HG03442 (cell line): ENCODE results near the gene PSMA5.
"Not testable (repeated sequence)": the region's sequence is repeated elsewhere in the genome, so short reads cannot be mapped to it uniquely, and the experiment has no call there.

Experiments
- ATAC-seq: cut with Tn5 transposase; IDR thresholded peaks from one replicate; pipeline ENCODE4 v1.9.1; 2021; ENCODE audit warnings: mild to moderate bottlenecking, moderate library complexity; ENCODE audit not compliant: unreplicated experiment

Gene PSMA5

DNA sequence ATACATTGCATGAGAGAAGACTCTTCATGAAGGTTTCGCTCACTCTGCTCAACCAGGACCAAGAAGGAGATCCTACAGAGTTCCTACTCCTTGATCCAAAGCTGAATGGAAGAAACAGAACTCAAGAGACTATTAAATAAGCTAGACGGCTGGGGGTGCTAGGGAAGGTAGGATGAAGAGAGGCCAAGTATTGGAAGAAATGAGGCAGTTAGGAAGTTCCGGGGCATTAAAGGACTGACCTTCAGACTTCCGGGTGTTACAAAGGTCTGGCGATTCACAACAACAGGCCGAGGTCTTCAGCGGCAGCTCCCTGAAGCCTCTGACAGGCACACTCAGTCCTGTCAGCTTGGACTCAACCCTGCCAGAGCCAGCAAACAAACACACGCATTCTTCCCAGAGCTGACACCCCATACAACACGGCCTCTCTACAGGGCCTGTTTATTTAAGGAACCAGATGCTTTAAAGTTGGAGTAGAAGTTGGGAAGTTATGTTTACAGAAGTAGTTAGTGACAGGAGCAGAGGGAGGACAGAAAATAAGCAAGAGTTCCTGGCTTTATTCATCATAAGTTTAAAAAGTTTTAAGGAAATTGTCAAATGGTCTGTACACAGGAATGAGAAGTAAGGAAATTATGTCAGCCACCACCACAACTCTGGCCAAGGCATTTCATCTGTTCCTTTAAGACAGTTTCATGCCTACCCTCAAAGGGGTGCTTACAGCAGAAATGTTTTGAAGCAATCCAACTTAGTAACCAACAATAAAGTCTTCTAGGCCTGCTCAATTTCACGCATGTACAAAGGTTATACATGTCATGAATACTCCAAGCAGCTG lies 33.2 kb downstream of the PSMA5 start:
- ATAC-seq = no peak

DNA sequence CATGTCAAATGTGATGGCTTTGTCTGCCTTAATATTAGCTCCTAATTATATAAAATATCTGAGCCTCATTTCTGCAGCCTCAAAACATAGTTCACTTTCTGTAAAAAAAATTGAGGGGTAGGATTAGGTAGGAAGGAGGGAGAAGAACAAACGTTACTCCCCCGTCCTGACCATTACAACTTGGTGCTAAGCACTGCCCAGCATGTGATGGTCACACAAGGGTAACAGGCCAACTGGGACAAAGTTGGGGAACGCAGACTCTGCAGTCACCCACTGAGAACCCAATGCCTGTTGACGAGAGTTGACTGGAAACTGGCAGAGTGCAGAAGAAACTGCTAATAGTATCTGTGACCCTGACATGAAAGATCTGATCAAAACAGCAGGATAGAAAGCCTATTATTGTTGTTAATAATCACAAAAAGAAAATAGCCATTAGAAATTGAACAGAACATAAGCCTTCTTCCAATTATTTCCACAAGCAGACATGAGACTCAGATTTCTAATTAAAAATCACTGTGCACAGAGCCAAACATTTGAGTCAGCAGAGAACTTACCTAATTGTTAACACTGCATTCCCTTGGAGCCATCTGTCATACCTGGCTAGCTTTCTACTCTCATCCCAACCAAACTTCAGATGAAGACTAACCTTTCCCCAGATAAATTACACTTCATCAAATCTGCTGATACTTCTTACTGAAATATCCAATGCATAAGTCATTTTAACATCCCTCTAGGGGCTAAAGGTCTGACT lies 34.0 kb downstream of the PSMA5 start:
- ATAC-seq = no peak

DNA sequence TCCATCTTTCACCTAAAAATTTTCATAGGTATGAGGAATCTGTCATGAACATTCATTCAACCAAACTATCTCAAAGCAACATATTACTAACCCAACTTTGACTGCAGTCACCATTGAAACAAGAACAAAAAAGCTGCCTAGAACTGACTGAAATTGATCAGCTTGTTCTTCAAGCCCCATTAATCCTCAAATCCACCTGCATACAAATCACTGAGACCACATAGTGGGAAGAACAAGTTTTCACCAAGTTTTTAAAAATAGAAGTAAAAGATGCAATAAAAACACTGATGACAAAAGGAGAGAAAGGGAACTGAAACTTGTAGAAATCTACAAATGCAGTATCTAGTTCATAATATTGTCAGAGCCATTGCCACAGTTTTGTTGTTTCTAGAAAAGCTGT lies 34.6 kb downstream of the PSMA5 start:
- peak; percentile 85 for ATAC-seq

GRCh38 chr1:109391157-109391556 lies 35.1 kb downstream of the PSMA5 start:
- ATAC-seq = no peak

DNA sequence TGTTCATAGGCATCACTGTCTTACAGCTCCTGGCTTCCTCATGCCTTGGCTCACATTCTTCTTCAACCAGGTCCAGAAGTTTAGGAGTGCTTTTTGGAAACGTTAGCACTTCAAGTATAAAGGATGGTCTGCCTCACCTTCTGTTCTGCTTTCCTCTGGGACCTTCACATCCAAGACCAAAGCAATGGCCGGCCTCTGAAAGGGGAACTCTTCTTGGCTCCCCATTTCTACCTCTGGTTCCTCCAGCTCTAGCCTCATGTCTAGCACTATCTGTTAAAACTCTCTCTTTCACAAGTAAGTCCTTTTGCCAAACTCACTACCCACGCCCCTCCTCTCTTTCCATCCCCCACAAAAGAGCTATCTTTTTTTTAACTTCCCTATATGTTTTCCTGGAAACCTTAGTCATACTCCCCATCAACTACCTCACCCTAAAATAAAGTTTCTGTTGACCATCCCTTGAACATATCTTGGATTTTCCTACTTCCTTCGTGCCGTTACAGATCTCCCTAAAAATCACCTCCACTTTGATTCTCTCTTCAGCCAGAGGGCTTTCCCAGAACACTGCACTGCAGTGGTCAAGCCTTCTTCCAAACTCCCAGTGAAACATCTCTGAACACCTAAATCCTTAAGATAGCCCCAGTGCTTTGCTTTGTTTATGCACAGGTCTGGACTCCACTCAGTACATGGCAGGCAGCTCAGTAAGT lies 36.5 kb downstream of the PSMA5 start:
- no peak for ATAC-seq

DNA sequence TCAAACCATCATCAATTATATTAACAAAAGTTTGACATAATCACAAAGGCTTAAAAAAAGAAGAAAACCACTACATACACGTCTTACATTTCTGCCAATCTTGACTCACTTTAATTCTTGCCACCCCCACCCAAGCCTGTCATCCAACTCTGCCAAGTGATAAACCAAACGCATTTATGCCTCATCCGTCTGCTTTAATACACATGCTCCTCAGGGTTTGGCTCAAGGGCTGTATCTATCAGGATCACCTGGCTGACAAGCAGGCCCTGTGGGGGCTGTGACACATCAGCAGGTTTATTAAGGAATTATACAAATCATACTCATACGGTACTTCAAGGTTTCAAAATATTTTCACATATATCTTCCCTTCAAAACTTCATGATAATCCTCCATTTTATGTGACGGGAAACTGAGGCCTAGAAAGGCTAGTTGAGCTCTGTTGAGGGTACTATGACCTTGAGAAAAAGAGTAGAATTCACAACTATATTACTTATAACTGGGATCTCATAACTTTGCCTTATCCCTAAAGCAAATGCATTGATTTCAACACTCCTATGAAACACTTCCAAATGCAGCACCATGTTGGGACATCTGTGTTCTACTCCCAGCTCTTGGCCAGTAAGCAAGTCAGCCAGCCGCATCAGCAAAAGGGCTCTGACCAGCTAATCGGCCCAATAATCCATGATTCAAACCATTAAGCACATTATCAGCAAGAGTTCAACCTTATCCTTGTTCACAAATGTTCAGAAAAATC lies 37.2 kb downstream of the PSMA5 start:
- ATAC-seq = no peak

- ATAC-seq = no peak
Measured at GRCh38 chr1:109388208-109388711, 38.0 kb downstream of the PSMA5 start.

GRCh38 chr1:109386054-109386717 lies 40.1 kb downstream of the PSMA5 start:
- no peak for ATAC-seq

DNA sequence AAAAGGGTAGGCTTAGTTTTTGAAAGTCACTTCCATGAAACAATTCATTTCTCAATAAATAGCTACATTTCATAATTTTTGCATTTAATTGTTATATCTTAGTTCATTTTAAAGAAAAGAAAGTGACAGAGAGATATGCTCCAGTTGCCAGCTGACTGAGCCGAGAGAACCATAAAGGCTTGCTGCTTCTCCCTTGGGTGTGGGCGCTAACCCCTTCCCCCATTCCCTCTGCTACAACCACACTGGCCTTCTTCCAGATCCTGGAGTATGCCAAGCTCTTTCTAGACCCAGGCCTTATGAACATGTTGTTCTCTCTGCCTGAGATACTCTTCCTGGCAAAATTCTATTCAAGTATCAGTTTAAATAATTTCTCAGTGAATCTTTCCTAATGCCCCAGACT lies 40.8 kb downstream of the PSMA5 start:
- no peak for ATAC-seq

- ATAC-seq = no peak
Measured at GRCh38 chr1:109383854-109384253, 42.4 kb downstream of the PSMA5 start.

DNA sequence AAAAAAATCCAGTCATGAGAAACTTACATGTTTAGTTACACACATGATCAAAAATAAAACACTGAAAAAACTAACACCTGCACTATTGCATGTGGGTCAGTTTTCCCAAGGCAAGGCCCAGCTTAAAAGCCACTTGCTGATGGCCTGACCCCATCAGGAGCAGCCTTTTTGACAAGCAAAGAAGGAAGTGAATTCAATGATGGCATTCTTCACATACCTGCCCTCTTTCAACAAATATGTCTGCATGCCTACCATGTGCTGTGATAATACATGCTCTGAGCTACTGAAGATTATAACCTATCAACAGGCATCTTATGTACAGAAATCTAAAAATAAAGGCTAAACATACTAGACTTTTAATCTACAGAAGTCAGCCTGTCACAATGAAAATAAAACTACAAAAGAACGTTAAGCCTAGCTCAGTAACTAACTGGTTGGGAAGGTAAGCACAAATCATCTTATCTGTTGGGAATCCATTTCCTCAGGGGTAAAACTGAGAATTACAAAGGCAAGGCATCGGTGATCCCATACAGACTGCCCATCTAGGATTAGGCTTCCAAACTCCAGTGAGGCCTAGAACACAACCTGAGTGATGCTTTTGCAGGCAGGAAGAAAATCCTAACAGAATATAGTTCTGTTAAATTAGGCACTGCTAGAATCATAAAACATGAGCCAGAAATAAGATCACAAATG lies 43.0 kb downstream of the PSMA5 start:
- no peak for ATAC-seq

DNA sequence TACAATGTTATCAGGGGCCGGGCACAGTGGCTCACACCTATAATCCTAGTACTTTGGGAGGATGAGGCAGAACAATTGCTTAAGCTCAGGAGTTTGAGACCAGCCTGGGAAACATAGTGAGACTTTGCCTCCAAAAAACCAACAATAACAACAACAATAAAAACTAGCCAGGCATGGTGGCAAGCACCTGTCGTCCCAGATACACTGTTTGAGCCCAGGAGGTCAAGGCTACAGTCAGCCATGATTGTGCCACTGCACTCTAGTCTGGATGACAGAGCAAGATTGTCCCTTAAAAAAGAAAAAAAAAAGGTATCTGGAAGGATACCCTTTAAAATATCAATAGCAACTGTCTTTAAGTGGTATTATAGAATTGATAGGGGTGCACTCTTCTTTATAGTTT lies 44.7 kb downstream of the PSMA5 start:
- ATAC-seq = no peak

DNA sequence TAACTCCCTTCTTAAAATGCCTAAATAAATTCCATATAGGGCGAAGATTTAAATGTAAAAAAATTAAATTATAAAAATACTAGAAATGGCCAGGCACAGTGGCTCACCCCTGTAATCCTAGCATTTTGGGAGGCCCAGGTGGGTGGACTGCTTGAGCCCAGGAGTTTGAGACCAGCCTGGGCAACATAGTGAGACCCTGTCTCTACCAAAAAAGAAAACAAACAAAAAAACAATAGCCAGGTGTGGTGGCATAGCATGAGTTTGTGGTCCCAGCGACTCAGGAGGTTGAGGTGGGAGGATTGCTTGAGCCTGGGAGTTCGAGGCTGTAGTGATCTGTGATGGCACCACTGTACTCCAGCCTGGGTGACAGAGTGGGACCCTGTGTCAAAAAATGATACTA lies 46.3 kb downstream of the PSMA5 start:
- no peak for ATAC-seq

DNA sequence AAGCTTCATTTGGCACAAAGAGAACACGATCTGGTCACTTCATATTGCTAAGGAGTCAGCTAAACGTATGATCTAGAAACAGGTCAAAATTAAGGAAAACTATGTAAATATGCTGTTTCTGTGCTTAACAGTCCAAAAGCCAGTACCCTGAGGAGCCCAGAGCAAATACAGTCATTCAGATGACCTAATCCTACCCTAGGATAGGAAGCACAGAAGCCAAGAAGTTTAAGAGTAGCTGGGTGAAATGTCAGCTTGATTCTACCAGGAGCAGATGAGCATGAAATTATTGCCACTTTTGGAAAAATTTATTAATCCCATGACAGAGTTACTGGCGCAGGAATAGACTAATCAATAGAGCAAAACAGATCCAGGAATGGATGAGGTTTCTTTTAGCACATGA lies 46.8 kb downstream of the PSMA5 start:
- no peak for ATAC-seq

DNA sequence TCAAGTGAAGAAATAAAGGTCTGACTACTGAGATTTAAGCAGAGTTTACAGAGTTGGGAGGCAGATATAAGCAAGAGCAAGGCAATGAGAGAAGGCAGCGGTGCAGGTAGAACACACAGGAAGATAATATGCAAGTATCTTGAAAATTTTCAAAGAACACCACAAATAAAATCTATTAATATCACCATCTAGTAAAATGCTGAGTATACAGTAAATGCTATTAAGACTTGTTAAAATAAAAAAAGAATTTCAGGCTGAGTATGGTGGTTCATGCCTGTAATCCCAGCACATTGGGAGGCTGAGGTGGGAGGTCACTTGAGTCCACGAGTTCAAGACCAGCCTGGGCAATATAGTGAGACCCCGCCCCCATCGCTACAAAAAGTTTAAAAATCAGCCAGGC lies 48.5 kb downstream of the PSMA5 start:
- ATAC-seq = no peak

GRCh38 chr1:109373696-109374095 lies 52.6 kb downstream of the PSMA5 start:
- not testable (repeated sequence) for ATAC-seq

DNA sequence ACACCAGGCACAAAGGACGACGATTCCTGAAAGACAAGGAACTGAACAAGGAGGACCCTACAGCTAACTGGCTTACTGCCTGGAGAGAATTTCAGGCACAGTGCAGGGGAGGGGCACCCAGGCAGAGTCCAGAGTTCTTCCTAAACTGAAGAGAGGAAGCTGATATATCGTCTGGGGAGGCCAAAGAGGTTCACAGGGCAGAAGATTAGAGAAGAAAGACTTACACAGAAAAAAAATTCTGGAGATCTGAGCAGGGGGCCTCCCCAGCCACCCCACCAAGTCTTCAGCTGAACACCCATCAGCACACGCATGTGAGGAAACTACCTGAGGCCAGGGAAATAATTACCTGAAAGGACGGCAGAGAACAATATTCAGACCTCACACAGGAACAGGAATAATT lies 53.1 kb downstream of the PSMA5 start:
- no peak for ATAC-seq

DNA sequence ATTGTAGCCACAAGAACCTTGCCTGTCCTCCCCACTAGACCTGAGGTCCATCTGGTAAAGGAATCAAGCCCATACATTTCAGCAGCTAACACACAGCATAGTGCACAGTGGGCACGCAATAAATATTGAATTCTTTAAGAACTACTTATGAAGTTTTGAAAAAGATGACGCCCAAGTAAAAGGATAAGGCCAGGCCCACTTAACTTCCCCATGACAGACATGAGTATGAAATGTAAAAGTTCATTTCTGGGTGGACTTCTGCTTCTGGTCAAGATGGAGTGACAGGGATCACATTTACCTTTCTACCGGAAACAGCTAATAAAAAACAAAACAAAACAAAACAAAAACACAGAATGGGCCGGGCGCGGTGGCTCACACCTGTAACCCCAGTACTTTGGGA lies 54.0 kb downstream of the PSMA5 start:
- no peak for ATAC-seq

DNA sequence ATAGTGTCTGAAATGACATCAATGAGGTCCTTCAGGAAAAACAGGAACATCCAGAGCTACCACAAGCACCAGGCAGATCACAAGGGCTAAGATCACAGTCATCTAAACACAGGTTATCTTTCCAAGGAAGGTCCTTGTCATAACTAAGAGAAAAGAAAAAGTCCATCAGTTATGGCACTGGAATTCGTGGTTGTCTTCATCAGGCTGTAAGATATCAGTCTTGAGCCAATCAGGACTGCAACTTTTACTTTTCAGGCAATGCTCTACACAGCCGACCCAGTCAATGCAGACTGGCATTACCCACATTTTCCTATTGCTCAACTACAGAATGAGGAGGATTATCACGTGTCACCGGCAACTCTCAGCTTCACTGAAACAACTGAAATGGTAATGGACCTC lies 54.9 kb downstream of the PSMA5 start:
- no peak for ATAC-seq
